GM19455 (cell line): Measurements from ENCODE around the gene NUP210L.
"Not testable (repeated sequence)": the region's sequence is repeated elsewhere in the genome, so short reads cannot be mapped to it uniquely, and the experiment has no call there.

Experiments
- ATAC-seq: cut with Tn5 transposase; IDR thresholded peaks from one replicate; pipeline ENCODE4 v1.9.1; 2021; ENCODE audit not compliant: unreplicated experiment

Gene NUP210L

GRCh38 chr1:154100141-154100540 is 54.7 kb downstream of the NUP210L start:
- not testable (repeated sequence) for ATAC-seq

- no peak for ATAC-seq
Measured at GRCh38 chr1:154097873-154098272, 57.0 kb downstream of the NUP210L start.

GRCh38 chr1:154095456-154096060 is 59.3 kb downstream of the NUP210L start:
- no peak for ATAC-seq

GRCh38 chr1:154094411-154094810 is 60.5 kb downstream of the NUP210L start:
- ATAC-seq = no peak

GRCh38 chr1:154093699-154094098 is 61.2 kb downstream of the NUP210L start:
- ATAC-seq = no peak

- ATAC-seq = no peak
Measured at GRCh38 chr1:154091706-154092105, 63.2 kb downstream of the NUP210L start.

- ATAC-seq = no peak
Measured at GRCh38 chr1:154087574-154087973, 67.3 kb downstream of the NUP210L start.

GRCh38 chr1:154083057-154083456 is 71.8 kb downstream of the NUP210L start:
- not testable (repeated sequence) for ATAC-seq

GRCh38 chr1:154081386-154082126 is 73.3 kb downstream of the NUP210L start:
- ATAC-seq = no peak

GRCh38 chr1:154076413-154076812 is 78.5 kb downstream of the NUP210L start:
- no peak for ATAC-seq

GRCh38 chr1:154075746-154076145 is 79.1 kb downstream of the NUP210L start:
- no peak for ATAC-seq

GRCh38 chr1:154062309-154062708 is 92.6 kb downstream of the NUP210L start:
- no peak for ATAC-seq

- ATAC-seq = not testable (repeated sequence)
Measured at GRCh38 chr1:154047436-154047835, 107.4 kb downstream of the NUP210L start.

GRCh38 chr1:154033697-154034096 is 121.2 kb downstream of the NUP210L start:
- not testable (repeated sequence) for ATAC-seq

- no peak for ATAC-seq
Measured at GRCh38 chr1:154019940-154020339, 134.9 kb downstream of the NUP210L start.

GRCh38 chr1:154019269-154019668 is 135.6 kb downstream of the NUP210L start:
- no peak for ATAC-seq

- no peak for ATAC-seq
Measured at GRCh38 chr1:154014154-154014907, 140.5 kb downstream of the NUP210L start.

- ATAC-seq = not testable (repeated sequence)
Measured at GRCh38 chr1:154012543-154012942, 142.3 kb downstream of the NUP210L start.

GRCh38 chr1:154012129-154012528 is 142.7 kb downstream of the NUP210L start:
- no peak for ATAC-seq

- ATAC-seq = no peak
Measured at GRCh38 chr1:154006136-154006535, 148.7 kb downstream of the NUP210L start.

GRCh38 chr1:154000420-154000819 is 154.5 kb downstream of the NUP210L start:
- no peak for ATAC-seq

- ATAC-seq = not testable (repeated sequence)
Measured at GRCh38 chr1:153996882-153997281, 158.0 kb downstream of the NUP210L start.
